NCI-H2196 (cell line): ENCODE results near the gene PKD1L1.

ENCODE experiments used
- DNase-seq: peaks from one replicate; lab custom pipeline; 2025; ENCODE audit not compliant: unreplicated experiment; lab: John Stamatoyannopoulos, UW

PKD1L1 gene

DNA sequence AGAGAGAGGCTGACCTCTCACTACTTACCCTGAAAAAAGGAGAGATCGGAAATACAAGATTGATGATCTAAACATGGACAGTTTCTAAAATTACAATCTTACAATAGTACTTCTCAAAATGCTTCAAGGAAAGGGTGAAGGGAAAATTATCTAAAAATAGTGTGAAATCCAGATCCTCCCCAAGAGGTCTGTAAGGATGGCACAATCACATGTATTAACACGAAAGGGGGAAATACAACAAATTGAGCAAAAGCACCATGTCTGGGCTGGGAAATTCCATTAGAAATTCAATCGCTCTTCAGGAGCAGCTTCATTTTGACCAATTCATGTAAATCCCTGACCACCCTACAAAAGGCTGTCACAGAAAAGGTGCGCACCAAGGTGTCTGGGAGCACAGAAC lies 67.0 kb downstream of the PKD1L1 start:
- no peak for DNase-seq

GRCh38 chr7:47878662-47879061 lies 69.6 kb downstream of the PKD1L1 start:
- no peak for DNase-seq

- no peak for DNase-seq
Measured at GRCh38 chr7:47877336-47877735, 70.9 kb downstream of the PKD1L1 start.

DNA sequence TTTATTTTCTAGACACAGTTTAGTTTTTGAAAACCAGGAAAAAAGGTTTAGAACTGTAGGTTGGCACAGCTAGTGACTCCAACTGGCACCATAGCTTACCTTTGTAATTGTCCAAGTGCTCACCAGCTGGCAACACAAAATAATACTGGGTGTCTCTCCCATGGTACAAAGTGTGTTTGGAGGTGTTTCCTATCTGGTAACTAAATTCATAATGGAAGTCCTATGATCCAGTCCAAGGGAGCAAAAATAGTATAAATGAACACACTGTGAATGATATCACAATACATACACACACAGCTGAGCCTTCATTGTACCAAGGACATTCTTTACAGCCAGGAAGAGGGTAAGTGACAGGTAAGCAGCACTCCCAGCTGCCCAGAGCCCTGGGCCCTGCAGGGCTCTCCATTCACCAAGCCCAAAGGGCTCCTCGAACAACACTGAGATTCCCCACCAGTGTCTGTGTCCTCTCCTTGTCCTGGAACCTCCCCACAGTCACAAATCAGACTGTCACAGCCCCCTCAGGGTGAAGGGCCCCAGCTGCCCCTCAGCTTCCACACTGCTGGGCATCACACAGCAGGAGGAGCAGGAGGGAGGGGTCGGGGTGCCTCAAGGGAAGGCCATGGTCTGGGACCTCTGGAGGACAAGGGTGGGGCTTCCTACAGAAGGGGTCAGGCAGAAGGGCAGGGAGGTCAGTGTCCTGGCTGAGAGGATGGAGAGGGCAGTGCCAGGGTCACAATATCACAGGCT lies 72.1 kb downstream of the PKD1L1 start:
- no peak for DNase-seq

DNA sequence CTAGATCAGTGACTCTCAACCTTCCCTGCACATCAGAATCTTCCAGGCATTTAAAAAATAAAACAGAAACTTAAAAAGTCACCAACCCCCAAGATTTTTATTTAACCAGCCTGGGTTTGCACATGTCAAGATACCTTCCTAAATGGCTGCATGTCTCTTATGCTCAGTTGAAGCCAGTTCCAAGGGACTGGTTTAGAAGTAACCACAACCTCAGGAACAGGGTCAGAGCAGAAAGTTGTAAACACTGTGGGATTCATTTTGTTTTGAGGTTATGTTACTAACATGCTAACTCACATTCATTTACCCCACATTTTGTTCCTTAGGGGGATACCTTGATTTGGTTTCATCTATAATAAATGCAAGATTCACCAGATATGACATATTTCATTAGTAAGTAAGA lies 72.9 kb downstream of the PKD1L1 start:
- no peak for DNase-seq

- DNase-seq = no peak
Measured at GRCh38 chr7:47873762-47874161, 74.5 kb downstream of the PKD1L1 start.

- DNase-seq = no peak
Measured at GRCh38 chr7:47867286-47867685, 81.0 kb downstream of the PKD1L1 start.

DNA sequence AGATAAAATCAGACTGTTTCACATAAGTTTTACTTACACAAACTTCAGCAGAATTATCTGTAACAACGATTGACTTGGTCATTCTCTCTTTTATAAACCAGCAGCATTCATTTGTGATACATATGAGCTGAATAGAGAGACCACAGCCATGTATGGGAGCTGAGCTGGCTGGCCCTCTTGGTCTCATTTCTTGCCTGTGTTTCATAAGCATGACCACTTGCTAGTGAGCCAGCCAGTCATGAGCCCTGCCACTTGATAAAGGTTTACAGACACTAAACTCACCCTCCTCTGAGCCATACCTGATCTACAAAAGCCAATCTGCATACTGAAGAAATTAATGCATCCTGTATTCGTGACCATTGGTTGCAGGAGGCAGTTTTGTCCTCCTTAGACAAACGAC lies 82.1 kb downstream of the PKD1L1 start:
- no peak for DNase-seq

GRCh38 chr7:47852330-47853245 lies 95.7 kb downstream of the PKD1L1 start:
- DNase-seq = no peak

- no peak for DNase-seq
Measured at GRCh38 chr7:47847207-47847606, 101.1 kb downstream of the PKD1L1 start.

- DNase-seq = no peak
Measured at GRCh38 chr7:47846138-47846836, 102.0 kb downstream of the PKD1L1 start.

GRCh38 chr7:47844311-47844710 lies 104.0 kb downstream of the PKD1L1 start:
- DNase-seq = no peak

DNA sequence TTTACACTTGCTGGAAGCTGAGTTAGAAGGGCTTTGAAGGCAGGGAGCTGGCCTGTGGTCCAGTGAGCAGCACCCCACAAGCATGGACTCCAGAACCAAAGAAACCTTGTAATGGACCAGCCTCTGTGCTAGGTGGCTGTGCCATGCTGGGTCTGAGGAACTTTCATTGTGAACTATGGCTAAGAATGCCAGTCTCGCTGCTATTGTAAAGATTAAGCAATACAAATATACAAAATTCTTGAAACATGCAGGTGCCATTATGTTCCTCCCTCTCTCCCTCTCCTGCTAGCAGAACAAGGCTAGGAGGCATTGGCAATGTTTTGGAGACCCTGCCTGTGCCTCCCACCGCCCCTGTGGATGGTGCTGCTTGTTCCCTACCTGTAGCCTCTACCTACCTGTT lies 105.0 kb downstream of the PKD1L1 start:
- no peak for DNase-seq

DNA sequence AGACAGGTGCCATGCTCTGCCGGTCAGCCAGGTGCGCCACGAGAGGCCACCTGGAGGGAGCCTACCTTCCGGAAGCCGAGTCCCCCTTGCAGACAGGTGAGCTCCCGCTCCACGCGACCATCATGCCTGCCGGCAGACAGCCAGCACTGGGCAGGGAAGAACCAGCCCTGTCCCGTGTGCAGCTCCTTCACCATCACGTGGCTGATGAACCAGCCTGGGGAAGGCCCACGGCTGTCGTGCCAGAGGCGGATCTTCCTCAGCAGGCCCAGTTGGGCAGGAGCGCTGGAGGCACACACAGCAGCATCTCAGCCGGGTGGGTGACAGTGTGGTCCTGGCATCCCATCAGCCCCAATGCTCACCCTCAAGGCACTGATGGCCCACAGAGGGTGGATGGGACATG lies 108.9 kb downstream of the PKD1L1 start:
- no peak for DNase-seq

GRCh38 chr7:47837826-47838225 lies 110.4 kb downstream of the PKD1L1 start:
- DNase-seq = no peak

GRCh38 chr7:47836503-47837202 lies 111.6 kb downstream of the PKD1L1 start:
- no peak for DNase-seq

- DNase-seq = no peak
Measured at GRCh38 chr7:47836080-47836479, 112.2 kb downstream of the PKD1L1 start.

- DNase-seq = no peak
Measured at GRCh38 chr7:47833211-47833610, 115.1 kb downstream of the PKD1L1 start.

- no peak for DNase-seq
Measured at GRCh38 chr7:47832105-47832715, 116.1 kb downstream of the PKD1L1 start.

DNA sequence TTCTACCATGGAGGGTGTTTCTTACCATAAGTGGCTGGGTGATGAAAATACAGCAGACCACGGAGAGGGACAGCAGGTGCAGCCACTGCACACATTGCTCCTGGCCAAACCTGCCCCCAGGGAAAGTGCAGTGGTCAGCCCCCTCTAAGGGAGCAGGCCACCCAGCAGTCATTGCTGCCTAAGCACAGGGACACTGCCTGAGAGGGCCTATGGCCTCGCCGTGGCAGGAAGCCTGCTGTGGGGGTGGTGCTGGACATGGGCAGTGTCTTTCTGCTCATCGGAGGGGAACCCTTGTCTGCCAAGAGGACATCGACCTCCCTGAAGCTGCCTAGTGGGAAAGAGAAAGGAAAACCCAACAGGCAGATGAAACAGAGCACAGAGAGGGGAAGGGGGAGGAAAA lies 118.3 kb downstream of the PKD1L1 start:
- DNase-seq = no peak

DNA sequence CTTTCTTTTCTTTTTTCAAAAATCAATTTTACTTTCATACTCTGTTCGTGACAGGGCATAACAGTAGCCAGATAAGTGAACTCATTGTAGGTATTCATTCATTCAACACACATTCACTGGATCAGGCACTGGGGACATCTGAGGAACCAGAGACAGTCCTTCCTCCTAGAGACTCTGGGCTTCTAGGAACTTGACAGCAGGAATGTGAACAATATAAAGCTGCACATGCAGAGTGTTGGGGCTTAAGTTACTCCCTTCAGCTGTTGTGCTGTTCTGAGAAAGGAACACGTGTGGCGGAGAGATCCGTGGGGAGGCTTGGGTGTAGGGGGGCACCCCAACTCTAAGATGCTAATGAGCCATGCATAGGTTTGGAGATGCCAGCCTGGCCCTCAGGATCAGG lies 120.4 kb downstream of the PKD1L1 start:
- DNase-seq = no peak
